EH (cell line): ENCODE results near the gene UGT3A2.
"Not testable (repeated sequence)": the region's sequence is repeated elsewhere in the genome, so short reads cannot be mapped to it uniquely, and the experiment has no call there.

ENCODE experiments used
- DNase-seq: peaks from one replicate; pipeline ENCODE4 v3.0.0-alpha.2; 2015; ENCODE audit warnings: low read depth

UGT3A2 gene

DNA sequence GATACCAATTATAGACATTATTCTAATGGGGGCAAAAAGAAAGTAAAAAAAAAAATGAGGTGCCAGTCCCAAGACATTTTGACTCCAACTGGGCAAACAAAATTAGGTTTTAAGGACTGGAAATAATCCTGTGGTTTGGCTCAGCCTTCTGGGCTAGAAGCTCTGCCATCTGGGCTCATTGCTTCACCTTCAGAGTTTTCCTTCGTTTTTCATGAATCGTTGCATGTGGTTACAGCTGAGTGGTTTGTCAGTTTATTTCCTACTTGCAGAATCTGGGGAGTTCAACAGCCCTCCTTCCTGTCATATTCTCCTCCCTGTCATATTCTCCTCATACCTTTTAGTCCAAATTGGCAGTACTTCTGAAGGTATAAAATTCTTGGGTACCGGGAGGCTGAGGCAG lies 12.0 kb downstream of the UGT3A2 start:
- no peak for DNase-seq

DNA sequence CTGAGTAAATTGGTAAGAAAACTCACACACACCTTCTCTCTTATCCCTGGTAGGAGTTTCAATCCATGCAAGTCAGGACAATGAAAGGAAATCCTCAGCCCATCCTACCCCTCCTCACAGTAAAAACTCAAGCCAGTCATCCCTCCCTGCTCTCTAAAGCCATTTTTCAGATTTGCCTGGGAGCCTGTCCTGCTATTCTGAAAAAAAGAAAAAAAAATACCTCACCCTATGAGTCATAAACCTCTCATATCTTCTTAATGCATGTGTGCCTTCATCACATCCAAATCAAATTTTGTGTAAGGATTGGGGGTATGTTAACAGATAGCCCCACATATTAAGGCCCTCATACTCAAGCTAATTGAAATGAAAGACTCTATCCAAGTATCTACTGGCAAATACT lies 14.1 kb downstream of the UGT3A2 start:
- DNase-seq = no peak

- DNase-seq = no peak
Measured at GRCh38 chr5:36049949-36050348, 16.7 kb downstream of the UGT3A2 start.

DNA sequence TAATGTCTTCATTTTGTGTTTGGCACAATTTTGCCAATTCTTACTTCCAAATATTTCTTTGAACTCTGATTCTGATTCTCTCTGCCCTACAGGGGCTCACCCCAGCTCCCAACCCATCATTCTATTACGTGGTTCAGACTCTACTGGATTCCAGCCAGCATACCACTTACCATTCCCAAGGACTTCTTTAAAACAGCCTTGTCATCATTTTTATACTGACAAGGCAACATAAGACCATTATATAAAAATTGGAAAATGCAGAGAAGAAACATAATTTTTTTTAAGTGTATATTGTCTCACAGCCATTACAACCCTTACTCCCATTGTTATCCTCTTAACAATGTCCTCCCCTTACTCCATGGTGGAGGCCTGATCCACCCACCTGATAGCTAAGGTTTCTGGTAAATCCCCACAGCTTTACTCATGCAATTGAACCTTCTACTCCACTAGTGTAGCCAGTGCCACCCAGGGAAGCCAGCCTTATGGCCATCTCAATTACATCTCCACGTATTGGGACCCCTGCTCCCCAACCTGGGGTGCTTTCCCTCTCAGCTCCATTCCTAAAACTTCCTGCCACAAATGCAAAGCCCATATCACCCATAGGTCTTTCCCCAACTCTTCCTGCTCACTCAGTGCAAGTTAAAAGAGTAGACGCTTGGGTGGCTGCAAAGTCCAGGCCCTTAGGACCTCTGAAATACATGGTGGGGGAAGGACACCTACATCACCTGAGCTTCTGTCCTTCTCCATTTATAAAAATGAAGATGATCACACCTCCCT lies 19.1 kb downstream of the UGT3A2 start:
- DNase-seq = no peak

- no peak for DNase-seq
Measured at GRCh38 chr5:36045895-36046294, 20.8 kb downstream of the UGT3A2 start.

- DNase-seq = no peak
Measured at GRCh38 chr5:36041537-36041845, 25.2 kb downstream of the UGT3A2 start.

- DNase-seq = no peak
Measured at GRCh38 chr5:36040651-36041536, 25.8 kb downstream of the UGT3A2 start.

GRCh38 chr5:36035696-36036095 lies 31.0 kb downstream of the UGT3A2 start:
- no peak for DNase-seq

DNA sequence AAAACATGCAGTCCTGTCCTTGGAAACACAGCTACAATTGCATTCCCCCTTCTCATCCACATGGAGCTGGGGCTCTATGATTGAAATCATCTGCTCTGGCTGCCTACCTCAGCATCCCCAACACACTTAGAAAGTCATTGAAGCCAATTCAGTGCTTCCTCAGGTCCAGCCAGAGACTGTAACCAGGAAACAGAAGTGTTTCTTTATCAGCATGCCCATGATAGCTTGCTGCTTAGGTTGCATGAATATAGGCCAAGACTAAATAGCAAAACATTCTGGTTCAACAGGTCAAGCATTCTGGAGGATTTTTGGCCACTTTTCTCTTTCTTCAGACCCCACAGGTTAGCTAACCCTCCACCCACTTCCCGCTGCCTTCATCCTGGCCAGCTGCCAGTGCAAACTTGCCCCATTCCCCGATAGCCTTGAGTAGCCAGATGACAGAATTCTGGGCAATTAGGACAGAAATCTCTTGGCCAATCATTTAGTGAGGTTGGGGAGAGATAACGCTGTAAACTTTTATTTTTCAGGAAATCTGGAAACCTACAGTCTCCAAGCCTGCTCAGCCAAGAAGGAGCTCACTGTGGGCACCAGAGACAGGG lies 32.0 kb downstream of the UGT3A2 start:
- DNase-seq = not testable (repeated sequence)

DNA sequence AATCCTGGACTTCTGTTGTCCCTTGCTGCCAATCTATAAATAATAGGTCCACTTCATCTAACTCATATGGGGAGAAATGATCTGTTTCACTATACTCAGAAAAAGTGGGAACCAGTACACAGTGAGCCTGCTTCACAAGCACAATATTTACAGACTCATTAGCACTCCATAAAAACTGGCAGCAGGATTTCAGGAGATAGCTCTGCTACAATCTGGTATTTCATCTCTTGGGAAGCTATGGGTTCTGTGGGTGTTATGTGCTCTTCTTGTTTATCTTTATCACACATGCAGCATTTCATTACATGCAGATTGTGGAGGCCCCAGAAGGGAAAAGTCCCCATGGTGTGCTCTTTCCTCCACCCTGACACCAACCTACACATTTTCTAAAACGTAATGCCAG lies 33.2 kb downstream of the UGT3A2 start:
- DNase-seq = no peak

- DNase-seq = no peak
Measured at GRCh38 chr5:36033047-36033446, 33.6 kb downstream of the UGT3A2 start.

DNA sequence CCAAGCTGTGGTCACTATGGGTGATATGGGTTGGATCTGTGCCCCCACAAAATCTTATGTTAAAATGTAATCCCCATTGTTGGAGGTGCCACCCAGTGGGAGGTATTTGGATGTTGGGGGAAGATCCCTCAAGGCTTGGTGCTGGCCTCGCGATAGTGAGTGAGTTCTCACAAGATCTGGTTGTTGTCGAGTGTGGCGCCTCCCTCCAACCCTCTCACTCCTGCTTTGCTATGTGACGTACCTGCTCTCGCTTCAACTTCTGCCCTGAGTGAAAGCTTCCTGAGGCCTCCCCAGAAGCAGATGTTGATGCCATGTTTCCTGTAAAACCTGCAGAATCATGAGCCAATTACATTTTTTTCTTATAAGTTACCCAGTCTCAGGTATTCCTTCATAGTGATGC lies 35.5 kb downstream of the UGT3A2 start:
- DNase-seq = no peak

DNA sequence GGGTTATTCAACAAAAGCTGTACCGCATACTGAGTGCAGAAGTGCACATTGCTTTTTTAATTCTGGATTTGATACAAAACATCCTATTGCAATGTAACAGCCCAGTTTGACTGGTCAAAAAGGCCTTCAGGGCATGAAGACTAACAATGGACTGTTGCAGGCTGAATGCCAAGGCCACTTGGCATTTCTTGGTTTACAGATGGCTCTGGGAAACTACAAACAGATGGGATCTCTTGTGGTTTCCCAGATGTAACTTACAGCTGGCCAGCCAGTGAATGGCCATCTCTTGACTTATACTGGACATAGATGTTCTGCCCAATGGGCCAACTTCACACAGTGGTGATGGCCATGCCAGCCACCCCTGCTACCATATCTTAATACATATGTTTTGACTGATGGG lies 36.8 kb downstream of the UGT3A2 start:
- DNase-seq = no peak

DNA sequence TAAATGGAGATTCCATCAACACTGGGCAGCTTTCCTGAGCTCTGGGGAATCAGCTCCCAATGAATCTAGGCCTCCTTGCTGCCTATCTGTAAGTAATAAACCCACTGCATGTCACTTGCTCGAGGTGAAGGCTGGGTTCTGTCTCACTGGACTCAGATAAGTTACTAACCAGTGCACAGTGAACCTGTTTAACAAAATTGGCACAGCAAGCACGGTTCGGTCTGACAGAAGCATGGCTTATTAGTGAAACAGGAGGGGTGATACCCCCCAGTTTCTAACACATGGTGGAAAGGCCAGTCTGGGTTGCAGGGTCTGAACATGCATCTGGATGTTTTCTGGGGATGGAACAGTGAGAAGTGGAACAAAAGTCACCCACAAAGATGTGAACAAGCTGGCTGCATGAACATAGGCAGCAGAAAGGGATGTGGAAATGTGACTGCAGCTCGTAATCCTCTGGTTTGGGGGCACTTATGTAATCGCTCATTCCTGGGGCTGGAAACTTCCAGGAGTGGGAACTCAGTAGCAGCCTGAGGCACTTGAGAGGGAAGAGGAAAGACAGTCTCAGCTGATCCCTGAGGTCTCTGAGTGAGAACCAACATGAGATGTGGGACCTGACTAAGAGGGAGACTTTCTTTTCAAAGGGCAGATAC lies 37.7 kb downstream of the UGT3A2 start:
- no peak for DNase-seq

DNA sequence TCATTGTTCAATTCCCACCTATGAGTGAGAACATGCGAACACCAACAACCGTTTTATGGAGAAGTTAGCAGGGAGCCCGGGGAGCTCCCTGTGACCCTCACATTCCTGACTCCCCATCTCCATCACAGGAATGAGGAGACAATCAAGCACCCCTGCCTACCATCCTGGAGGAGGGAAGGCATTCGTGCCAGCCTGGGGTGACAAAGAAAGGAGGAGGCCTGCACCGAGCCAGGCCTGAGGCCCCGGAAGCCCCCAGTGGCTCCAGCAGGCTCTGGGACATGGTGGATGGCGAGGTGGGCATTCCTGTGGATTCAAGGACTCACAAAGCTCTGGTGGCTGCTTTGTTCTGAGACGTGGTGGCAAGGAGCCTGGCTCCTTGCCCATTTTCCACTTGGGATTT lies 39.0 kb downstream of the UGT3A2 start:
- DNase-seq = no peak

DNA sequence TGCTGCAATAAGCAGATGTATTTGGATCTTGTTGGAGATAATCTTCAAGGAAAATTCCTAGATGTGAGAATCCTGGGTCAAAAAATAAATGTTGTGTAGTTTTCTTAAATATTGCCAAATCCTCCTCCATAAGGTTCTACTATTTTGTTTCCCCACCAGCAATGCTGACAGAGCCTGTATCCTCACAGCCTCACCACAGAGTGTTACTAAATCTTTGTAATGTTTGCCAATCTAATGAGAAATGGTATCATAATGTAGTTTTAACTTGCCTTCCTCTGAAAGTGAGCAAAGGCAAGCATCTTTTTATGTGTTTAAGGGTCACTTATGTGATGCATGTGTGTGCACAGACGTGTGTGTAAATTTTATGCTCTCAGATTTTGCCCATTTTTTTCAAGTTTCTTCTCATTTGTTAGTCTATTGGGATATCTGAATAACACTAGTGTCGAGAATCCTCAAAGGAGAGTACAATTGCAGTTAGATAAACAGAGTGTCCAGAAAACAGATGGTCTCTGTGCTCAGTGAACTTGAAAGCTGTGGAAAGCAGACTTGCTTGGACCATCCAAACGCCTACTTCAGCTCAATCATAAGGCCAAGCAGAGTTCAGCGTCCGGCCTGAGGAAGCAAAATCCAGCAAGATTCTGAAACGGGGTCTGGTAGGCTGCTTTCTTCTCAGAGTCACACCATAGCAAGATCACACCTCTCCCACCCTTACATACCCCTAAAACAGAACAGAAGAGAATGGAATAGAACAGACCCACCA lies 39.8 kb downstream of the UGT3A2 start:
- DNase-seq = no peak

DNA sequence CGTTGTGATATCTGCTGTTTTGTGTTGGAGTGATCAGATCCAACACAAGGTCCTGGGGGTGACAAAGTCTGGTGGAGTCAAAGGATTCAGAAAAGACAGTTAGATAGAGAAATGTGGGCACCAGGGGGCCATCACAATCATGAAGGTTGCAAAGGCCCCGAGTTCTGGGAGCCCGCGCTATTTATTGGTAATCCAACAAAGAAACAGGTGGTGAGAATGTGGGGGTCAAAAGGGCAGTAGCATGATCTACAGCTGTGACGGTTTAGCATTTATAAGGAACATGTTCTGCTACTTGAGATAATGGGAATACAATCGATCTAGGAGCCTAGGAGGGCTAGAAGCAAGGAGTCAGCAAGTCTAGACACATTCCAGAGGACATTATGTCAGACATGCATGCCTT lies 44.4 kb downstream of the UGT3A2 start:
- DNase-seq = not testable (repeated sequence)

GRCh38 chr5:36019584-36019983 lies 47.1 kb downstream of the UGT3A2 start:
- not testable (repeated sequence) for DNase-seq

GRCh38 chr5:36017622-36018021 lies 49.1 kb downstream of the UGT3A2 start:
- DNase-seq = no peak

DNA sequence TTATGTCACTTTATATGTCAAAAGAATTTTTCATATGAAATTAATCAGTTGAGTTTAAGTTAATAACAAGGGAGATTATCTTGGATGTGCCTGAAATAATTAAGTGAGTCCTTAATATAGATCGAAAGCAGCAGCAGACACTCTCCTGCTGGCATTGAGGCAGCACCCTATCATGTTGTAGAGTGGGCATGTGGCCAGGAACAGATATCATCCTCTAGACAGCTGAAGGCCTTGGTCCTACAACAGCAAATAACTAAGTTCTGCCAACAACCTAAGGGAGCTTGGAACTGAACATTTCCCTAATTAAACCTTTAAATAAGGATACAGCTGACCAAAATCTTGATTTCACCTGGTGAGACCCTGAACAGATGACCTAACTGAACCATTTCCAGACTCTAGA lies 49.7 kb downstream of the UGT3A2 start:
- DNase-seq = no peak

DNA sequence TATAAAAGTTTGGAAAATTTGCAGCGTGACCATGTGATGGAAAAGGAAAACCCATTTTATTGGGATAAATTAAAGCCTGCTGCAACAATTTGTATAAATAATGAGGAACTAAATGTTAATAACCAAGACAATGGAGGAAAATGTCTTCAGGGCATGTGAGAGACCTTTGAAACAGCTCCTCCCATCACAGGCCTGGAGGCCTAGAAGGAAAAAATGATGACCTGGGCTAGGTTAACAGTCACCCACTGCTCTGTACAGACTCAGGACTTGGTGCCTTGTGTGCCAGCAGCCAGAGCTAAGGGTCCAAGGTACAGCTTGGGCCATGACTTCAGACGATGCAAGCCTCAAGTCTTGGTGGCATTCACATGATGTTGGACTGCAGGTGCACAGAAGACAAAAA lies 53.5 kb downstream of the UGT3A2 start:
- DNase-seq = no peak

DNA sequence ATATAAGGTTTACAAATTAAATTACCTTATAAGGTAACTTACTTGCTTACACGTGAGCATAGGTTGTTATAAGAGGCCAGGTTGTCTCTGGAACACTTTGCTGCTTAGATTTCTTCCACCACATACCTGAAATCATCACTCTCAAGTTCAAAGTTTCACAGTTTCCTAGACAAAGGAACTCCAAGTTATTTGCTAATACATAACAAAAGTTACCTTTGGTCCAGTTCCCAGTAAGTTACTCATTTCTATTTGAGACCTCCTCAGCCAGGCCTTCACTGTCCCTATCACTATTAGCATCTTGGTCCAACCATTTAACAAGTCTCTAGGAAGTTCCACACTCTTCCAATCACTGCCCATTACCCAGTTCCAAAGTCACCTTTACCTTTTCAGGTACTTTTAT lies 57.0 kb downstream of the UGT3A2 start:
- DNase-seq = no peak
